HS-5 (cell line): Measurements from ENCODE around the gene PLA2G4A.

Experiments
- DNase-seq: peaks from one replicate; pipeline ENCODE4 v3.0.0-alpha.2; 2012; ENCODE audit warnings: low read depth

The PLA2G4A gene

GRCh38 chr1:187032316-187032981 lies 203.7 kb downstream of the PLA2G4A start:
- no peak for DNase-seq

GRCh38 chr1:187032982-187033692 lies 204.4 kb downstream of the PLA2G4A start:
- DNase-seq, result no peak

DNA sequence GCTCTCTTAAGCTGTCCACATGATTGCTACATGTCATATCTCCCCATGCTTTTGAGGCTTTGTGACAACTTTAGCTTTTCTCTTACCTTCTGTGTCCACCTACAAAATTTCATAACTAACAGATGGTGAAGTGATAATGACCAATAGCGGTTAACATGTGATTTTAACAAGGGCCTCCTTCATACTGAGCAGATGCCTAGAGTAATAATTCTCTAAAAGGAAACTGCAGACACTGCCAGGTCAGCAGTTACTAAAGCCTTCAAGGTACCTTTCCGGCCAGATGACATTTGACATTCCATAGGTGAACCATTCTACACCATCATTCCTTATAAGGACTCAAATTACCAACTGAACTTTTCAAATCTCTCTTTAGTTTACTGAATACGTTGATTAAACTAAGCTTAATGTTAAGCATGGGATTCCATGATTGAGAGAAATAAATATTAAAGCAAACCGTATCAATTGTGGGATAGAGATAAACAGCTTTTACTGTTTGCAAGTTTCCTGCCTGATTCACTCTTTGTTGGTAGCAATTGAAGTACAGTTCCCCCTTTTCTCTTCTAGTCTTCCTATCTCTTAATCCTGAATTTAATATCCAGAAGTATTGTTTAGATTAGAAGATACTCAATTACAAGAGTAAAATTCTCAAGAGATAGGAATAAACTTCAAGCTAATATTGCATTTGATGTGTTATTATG lies 205.1 kb downstream of the PLA2G4A start:
- no peak for DNase-seq

- no peak for DNase-seq
These were observed 205.8 kb downstream of the PLA2G4A start for GRCh38 chr1:187034501-187034900.

GRCh38 chr1:187037973-187038553 lies 209.3 kb downstream of the PLA2G4A start:
- no peak for DNase-seq
